GM19324 (cell line): ENCODE data around the gene APC2.
"Not testable (repeated sequence)": the region's sequence is repeated elsewhere in the genome, so short reads cannot be mapped to it uniquely, and the experiment has no call there.

Experiments used
- ATAC-seq: cut with Tn5 transposase; IDR thresholded peaks from one replicate; pipeline ENCODE4 v1.9.1; 2021; ENCODE audit warnings: mild to moderate bottlenecking, moderate library complexity; ENCODE audit not compliant: unreplicated experiment, low FRiP score

Gene APC2

DNA sequence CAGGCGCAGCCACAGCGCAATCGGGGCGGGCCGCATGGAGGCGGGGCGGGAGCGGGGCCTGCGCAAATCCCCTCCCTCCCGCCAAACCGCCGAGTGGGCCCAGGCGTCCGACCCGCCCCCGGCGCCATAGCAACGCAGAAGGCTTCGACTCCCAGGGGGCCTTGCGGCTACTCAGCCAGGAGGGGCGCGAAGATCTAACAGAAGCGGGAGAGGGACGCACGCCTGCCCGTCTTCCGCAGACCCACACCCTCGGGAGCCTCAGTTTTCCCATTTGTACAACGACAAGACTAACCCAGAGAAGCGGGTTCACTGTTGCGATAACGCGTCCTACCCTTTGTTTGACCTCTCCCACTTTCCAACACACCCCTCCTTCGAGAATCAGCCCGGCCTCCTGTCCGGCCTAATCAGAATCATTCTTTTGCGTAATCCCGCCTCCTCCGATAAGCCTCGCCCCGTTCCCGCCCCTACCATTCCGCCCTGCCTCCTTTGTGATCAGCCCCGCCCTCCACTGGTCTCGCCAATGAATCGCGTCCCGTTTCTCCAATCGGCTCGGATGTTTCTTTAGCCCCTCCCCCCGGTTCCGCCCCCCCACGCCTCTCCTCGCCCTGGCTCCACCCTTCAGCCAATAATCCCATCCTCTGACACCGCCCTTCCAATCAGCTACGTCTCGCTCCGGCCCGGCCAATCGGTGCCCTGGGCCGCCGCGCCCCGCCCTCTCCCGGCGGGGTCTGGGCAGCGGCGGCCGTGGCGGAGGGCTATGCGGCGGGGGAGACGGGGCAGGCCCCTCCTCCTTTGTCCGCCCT is 40.6 kb downstream of the APC2 start, which contains the start of gene PCSK4:
TSS of gene PCSK4 (minus strand) at position 40 of the 803 bp plus-strand sequence. CDS start at position 36, 4 bp downstream.
- ATAC-seq = peak; percentile 80

- no peak for ATAC-seq
These were observed 41.4 kb downstream of the APC2 start, which contains the start of gene REEP6 for GRCh38 chr19:1491114-1491848. REEP6 (plus strand) TSS chr19:1491181; CDS start chr19:1491270, 89 bp downstream.

- ATAC-seq = no peak
These were observed 41.9 kb downstream of the APC2 start for GRCh38 chr19:1491849-1492170.

- ATAC-seq = no peak
These were observed 42.6 kb downstream of the APC2 start for GRCh38 chr19:1492474-1493006.

- ATAC-seq = no peak
These were observed 44.3 kb downstream of the APC2 start for GRCh38 chr19:1494115-1494815.

DNA sequence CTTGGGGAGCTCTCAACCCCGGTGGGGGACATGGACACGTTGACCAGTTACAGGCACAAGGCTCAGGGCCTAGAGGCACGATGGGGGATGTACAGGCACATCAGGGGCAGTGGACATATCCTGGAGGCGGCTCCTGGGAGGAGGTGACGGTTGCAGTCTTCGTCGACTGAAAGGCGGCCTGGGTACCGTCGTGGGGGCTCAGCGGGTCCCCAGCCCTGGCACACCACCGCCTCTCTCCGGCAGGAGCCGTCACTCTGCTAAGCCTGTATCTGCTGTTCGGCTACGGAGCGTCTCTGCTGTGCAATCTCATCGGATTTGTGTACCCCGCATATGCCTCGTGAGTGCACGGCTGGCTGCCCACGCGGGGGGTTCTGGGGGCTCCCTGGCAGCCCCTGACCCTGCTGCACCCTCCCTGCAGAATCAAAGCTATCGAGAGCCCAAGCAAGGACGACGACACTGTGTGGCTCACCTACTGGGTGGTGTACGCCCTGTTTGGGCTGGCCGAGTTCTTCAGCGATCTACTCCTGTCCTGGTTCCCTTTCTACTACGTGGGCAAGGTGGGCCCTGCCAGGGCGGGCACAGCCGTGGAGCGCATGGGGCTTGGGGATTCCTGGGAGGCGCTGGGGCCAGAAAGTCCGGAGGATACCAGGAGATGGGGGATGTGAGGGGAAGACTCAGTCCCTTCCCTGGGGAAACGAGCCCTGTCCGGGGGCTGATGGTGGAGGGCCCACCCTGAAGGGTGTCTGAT is 45.3 kb downstream of the APC2 start:
- ATAC-seq = no peak

- ATAC-seq = no peak
These were observed 46.1 kb downstream of the APC2 start for GRCh38 chr19:1495799-1496713.

DNA sequence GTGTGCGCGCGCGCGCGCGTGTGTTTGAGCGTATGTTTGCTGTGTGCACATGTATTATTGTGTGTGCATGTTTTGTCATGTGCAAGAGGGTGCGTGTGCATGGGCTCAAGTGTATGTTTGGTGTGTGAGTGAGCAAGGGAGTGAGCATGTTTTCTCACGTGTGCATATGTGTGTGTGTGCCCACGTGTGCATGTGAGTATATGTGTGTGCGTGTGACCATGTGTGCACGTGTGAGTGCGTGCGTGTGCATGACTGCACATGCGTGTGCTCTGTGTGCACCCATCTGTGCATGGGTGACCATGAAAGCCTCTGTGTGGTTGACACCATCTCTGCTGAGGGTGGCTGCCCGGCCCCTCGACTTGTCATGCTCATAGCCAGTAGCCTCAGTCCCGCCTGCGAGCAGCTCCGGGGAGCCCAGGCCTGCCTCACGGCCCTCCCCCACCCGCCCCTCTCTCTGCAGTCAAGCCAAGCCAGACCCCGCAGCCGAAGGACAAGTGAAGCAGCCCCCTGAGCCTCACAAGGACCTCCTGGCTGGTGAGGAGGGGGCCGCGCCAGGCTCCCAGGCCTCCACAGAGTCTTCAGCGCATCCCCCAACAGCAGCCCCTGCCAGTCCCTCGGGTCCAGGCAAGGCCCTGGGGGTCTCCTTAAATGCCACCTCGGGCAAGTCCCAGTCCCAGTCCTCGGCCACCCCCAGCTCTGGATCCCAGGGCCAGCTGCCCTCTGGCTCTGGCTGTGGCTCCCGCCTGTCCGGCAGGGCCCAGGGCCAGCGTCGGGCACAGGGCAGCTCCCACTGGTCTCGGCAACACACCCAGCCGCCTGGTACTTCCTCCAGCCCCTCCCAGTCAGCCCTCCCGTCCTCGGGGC is 47.0 kb downstream of the APC2 start:
- no peak for ATAC-seq

DNA sequence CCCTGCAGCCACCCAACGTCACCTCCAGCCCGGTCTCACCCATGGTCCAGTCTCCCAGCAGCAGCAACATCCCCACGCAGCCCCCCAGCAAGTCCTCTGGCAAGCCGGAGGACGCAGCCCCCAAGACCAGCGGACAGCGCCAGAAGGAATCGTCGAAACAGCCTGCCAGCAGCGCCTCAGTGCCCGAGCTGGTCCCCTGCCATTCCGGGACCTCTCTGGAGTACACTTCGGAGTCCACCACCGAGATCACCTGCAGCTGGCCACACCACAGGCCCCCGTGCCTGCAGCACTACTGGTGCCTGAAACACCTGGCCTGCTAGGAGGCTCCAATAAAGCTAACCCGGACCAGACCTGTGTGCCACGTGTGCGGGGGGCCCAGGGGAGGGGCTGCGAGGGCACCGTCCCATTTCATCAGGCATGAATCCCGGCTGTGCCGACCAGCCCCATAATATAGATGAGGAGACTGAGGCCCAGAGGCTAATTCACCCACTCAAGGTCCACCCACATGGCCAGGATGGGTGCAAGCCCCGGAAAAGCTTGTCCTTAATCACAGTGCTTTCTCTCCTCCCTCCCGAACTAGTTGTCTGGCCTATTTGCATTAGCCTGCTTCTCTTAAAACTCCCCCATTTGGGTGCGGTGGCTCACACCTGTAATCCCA is 47.8 kb downstream of the APC2 start:
- no peak for ATAC-seq

- ATAC-seq = not testable (repeated sequence)
These were observed 49.3 kb downstream of the APC2 start for GRCh38 chr19:1499231-1499630.

DNA sequence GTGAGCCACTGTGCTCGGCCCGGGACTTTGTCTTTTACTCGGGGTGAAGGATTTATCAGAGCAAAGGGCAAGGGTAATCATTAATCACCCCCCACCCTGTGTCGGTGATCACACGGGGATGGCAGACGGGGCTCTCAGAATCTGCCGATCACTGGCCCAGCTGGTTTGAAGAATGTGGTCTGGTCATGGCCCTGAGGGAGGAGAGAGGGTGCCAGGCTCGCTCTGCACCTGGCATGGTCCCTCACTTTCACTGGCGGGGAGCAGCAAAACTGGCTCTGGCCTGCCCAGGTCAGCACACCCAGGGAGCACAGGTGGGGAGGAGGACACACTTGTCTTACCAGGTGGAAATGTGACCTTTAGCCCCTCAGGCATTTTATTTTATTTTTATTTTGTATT is 51.3 kb downstream of the APC2 start:
- ATAC-seq = no peak

DNA sequence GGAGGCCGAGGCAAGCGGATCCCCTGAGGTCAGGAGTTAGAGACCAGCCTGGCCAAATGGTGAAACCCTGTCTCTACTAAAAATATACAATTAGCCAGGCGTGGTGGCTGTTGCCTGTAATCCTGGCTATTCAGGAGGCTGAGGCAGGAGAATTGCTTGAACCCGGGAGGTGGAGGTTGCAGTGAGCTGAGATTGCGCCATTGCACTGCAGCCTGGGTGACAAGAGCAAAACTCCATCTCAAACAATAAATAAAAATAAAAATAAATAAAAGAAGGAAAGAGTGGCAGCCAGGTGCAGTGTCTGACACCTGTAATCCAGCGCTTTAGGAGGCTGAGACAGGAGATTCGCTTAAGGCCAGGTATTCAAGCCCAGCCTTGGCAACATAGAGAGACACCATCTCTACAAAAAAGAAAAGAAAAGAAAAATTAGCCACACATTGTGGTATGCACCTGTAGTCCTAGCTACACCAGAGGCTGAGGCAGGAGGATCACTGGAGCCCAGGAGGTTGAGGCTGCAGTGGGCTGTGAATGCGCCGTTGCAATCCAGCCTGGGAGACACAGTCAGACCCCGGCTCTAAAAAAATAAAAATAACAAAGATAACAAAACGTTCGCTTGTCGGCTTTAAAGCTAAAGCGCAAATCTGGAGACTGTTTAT is 52.6 kb downstream of the APC2 start:
- no peak for ATAC-seq

DNA sequence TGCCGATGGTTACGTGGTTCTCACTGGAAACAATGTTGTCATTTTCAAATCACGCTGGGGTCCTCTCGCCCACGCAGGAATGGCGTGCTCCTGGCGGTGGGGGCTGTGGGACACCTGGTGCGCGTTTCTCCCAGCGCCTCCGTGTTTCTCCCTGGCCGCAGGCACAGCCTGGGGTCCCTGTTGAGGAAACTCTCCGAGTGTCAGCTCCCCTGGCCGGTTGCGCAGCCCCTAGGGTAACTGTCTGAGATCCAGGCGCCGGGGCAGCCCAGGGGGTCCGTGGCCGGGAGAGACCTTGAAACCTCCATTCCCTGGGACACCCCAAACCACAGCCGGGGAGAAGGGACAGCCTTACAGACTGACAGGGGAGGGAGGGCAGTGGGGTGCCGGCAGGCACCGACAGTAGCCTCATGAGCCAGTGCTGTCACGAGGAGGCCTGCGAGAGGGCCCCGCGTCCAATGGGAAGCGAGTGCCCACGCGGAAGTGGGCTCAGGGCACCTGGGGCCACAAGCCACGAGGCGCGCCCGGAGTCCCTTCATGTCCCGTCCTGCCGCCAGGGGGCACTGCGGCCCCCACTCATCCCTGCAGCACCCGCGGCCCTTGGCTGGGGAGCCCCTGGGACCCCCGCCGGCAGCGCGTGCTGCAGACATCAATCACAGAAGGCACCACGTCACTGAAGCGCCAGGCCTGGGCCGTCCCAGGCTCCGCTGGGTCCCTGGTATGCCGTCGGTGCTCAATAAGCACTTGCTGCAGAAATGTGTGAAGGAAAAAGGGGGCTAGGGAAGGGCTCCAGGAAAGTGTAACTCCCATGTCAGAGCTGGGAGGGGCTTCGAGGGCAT is 53.4 kb downstream of the APC2 start:
- no peak for ATAC-seq

DNA sequence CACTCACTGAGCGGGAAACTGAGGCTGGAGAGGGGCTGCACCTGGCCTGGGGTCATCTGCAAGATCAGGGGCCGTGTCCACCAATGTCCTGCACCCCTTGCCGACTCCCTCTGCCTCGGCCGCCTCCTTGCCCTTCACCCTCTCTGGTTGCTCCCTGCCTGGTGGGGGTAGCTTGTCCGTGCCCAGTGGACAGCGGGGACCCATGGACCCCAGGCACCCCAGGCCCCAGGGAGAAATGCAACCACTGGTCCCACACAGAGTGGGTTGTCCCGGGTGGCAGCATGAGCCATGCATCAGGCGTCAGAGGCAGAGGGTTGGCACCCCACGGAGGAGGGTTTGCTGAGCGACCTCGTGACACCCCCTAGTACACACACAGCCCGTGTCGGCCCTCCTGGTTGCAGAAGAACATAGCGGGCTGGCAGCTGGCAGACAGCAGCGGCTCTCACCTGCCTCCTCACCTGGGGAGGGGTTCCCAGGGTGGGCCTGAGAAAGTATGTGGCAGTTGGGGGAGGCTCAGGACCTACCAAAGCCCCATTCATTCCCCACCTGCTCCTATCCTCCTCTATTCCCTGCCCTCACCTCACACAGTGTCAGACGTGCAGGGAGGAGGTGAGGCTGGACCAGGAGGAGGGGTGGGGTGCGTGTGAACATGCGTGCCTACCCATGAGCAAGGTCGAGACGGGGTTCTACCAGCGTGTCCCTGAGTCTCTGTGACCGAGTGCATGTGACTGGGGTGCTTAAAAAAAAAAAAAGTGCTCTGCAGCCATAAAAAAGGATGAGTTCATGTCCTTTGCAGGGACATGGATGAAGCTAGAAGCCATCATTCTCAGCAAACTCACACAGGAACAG is 54.2 kb downstream of the APC2 start:
- ATAC-seq = no peak

- no peak for ATAC-seq
These were observed 55.1 kb downstream of the APC2 start for GRCh38 chr19:1505012-1505411.
